H1 (cell line): ENCODE data around the gene DNER. TPM values are rescaled to one million over a fixed set of nuclear protein-coding genes. Genes with fewer than 3 reads are reported as not detected.

Experiments used
- CTCF ChIA-PET: fragments of 300-600 bp; sonication (Branson Sonifier 250); formaldehyde crosslinking; loops from one replicate; lab custom pipeline; 2021; ENCODE audit not compliant: partially characterized antibody; lab: Charles Lee
- POLR2A ChIA-PET: fragments of 300-600 bp; sonication (Branson Sonifier 250); formaldehyde crosslinking; loops from one replicate; lab custom pipeline; 2021; ENCODE audit warnings: inconsistent platforms; ENCODE audit not compliant: partially characterized antibody; lab: Charles Lee
- DNase-seq, 2 experiments: peaks; one replicate each; pipeline versions ENCODE4 v3.0.0 to v3.0.0-alpha.2; 2010 to 2022; ENCODE audit warnings: low spot score in 2 of 2, low read depth in 1 of 2, mixed read lengths in 1 of 2
- FAIRE-seq: peaks from 2 replicates; lab custom pipeline; 2011; peaks lifted over from hg19 to GRCh38; lab: Jason Lieb, UNC
- H2AFZ ChIP-seq: 2 replicates; pipeline ENCODE4 v1.8.1; 2012; ENCODE audit warnings: low read length, inconsistent platforms
- H2AK5ac ChIP-seq: 2 replicates; pipeline ENCODE4 v1.6.1; 2013; ENCODE audit warnings: low read depth, low read length
- H2BK120ac ChIP-seq: replicated peaks from 2 replicates; pipeline ENCODE3; 2013; ENCODE audit warnings: low read depth, low read length, inconsistent platforms
- H2BK12ac ChIP-seq: 2 replicates; pipeline ENCODE4 v1.6.1; 2013; ENCODE audit warnings: low read depth, low read length
- H2BK15ac ChIP-seq: 2 replicates; pipeline ENCODE4 v1.6.1; 2013; ENCODE audit warnings: low read length
- H2BK20ac ChIP-seq: 2 replicates; pipeline ENCODE4 v1.6.1; 2013; ENCODE audit warnings: low read length
- H2BK5ac ChIP-seq: 2 replicates; pipeline ENCODE4 v1.6.1; 2013; ENCODE audit warnings: low read depth, low read length
- H3K14ac ChIP-seq: 2 replicates; pipeline ENCODE4 v1.6.1; 2013; ENCODE audit warnings: inconsistent platforms; ENCODE audit not compliant: insufficient read length
- H3K18ac ChIP-seq: 2 replicates; pipeline ENCODE4 v1.6.1; 2013; ENCODE audit warnings: low read length; ENCODE audit errors: extremely low read depth
- H3K23ac ChIP-seq: 2 replicates; pipeline ENCODE4 v1.6.1; 2013; ENCODE audit warnings: inconsistent platforms; ENCODE audit not compliant: insufficient read length
- H3K23me2 ChIP-seq: 2 replicates; pipeline ENCODE4 v1.6.1; 2013; ENCODE audit warnings: low read depth, low read length
- H3K27ac ChIP-seq: 2 replicates; pipeline ENCODE4 v1.6.1; 2011; ENCODE audit warnings: low read depth, low read length, inconsistent platforms
- H3K27me3 ChIP-seq, 4 experiments: replicated peaks in 1 of 4; 1 replicate in 1 of 4; 2 replicates in 3 of 4; pipeline versions ENCODE4 v1.6.1 to v1.8.1; 2011 to 2013; ENCODE audit warnings: low read length in 3 of 4, mild to moderate bottlenecking in 3 of 4, inconsistent platforms in 2 of 4, mixed read lengths in 2 of 4, moderate library complexity in 1 of 4; ENCODE audit not compliant: control insufficient read depth in 3 of 4, insufficient read depth in 3 of 4; ENCODE audit errors: extremely low read depth in 1 of 4
- H3K36me3 ChIP-seq, 4 experiments: 2 replicates each; pipeline versions ENCODE4 v1.6.1 to v1.8.1; 2011 to 2013; ENCODE audit warnings: mild to moderate bottlenecking in 4 of 4, low read length in 3 of 4, moderate library complexity in 2 of 4, control low read depth in 1 of 4, inconsistent platforms in 1 of 4; ENCODE audit not compliant: insufficient read depth in 4 of 4, control insufficient read depth in 2 of 4
- H3K4ac ChIP-seq: replicated peaks from 2 replicates; pipeline ENCODE3; 2013; ENCODE audit warnings: low read length, low read depth, mixed read lengths, inconsistent platforms; ENCODE audit not compliant: insufficient read length
- H3K4me1 ChIP-seq, 4 experiments: replicated peaks in 1 of 4; 1 replicate in 1 of 4; 2 replicates in 3 of 4; pipeline versions ENCODE4 v1.6.1 to v1.8.1; 2011 to 2013; ENCODE audit warnings: low read length in 3 of 4, inconsistent platforms in 2 of 4, mixed read lengths in 1 of 4; ENCODE audit not compliant: insufficient read depth in 4 of 4, control insufficient read depth in 3 of 4
- H3K4me2 ChIP-seq, 2 experiments: 2 replicates each; pipeline versions ENCODE4 v1.6.1 to v1.8.1; 2011 to 2013; ENCODE audit warnings: low read depth in 2 of 2, low read length in 2 of 2, control low read depth in 1 of 2, inconsistent platforms in 1 of 2, mild to moderate bottlenecking in 1 of 2; ENCODE audit not compliant: insufficient read depth in 1 of 2
- H3K4me3 ChIP-seq, 4 experiments: fragments of 200-600, 300-600 bp in 1 of 4; sonication (generic), shearing (Covaris generic), sonication (Bioruptor Twin) in 1 of 4; 2 replicates each; pipeline versions ENCODE4 v1.5.1 to v1.8.1; 2011 to 2016; ENCODE audit warnings: low read length in 4 of 4, low read depth in 3 of 4, control low read depth in 2 of 4, inconsistent platforms in 2 of 4, mild to moderate bottlenecking in 2 of 4, mixed read lengths in 1 of 4, moderate library complexity in 1 of 4; ENCODE audit not compliant: insufficient read depth in 2 of 4; ENCODE audit errors: extremely low read depth in 1 of 4
- H3K56ac ChIP-seq: replicated peaks from 2 replicates; pipeline ENCODE3; 2013; ENCODE audit warnings: low read depth, mild to moderate bottlenecking, mixed read lengths, low read length, inconsistent platforms; ENCODE audit not compliant: insufficient read length
- H3K79me1 ChIP-seq: 2 replicates; pipeline ENCODE4 v1.6.1; 2013; ENCODE audit warnings: low read depth, low read length, control low read depth
- H3K79me2 ChIP-seq, 2 experiments: 2 replicates each; pipeline versions ENCODE4 v1.6.1 to v1.8.1; 2012 to 2013; ENCODE audit warnings: low read length in 2 of 2, mild to moderate bottlenecking in 2 of 2, inconsistent platforms in 1 of 2; ENCODE audit not compliant: insufficient read depth in 2 of 2, control insufficient read depth in 1 of 2
- H3K9ac ChIP-seq, 4 experiments: replicated peaks in 1 of 4; 1 replicate in 1 of 4; 2 replicates in 3 of 4; pipeline versions ENCODE4 v1.6.1 to v1.8.1; 2011 to 2013; ENCODE audit warnings: low read depth in 3 of 4, low read length in 3 of 4, control low read depth in 2 of 4, mild to moderate bottlenecking in 2 of 4, moderate library complexity in 2 of 4, inconsistent platforms in 1 of 4; ENCODE audit errors: extremely low read depth in 1 of 4
- H3K9me3 ChIP-seq, 2 experiments: 2 replicates each; pipeline versions ENCODE4 v1.6.1 to v1.8.1; 2012 to 2013; ENCODE audit warnings: mild to moderate bottlenecking in 2 of 2, moderate library complexity in 2 of 2, control low read depth in 1 of 2, inconsistent platforms in 1 of 2, low read depth in 1 of 2, low read length in 1 of 2, mixed read lengths in 1 of 2; ENCODE audit not compliant: insufficient read depth in 2 of 2
- H4K20me1 ChIP-seq, 2 experiments: replicated peaks in 1 of 2; 2 replicates each; pipeline versions ENCODE3 to v1.8.1; 2011 to 2013; ENCODE audit warnings: inconsistent platforms in 2 of 2, low read length in 2 of 2, mild to moderate bottlenecking in 1 of 2; ENCODE audit not compliant: insufficient read depth in 2 of 2, control insufficient read depth in 1 of 2
- H4K5ac ChIP-seq: 2 replicates; pipeline ENCODE4 v1.6.1; 2013; ENCODE audit warnings: low read length, low read depth, mixed read lengths, inconsistent platforms; ENCODE audit not compliant: insufficient read length
- H4K8ac ChIP-seq: 2 replicates; pipeline ENCODE4 v1.8.0; 2013; ENCODE audit warnings: mild to moderate bottlenecking, moderate library complexity, low read length, inconsistent platforms; ENCODE audit not compliant: insufficient read depth; ENCODE audit errors: extremely low read depth
- H4K91ac ChIP-seq: replicated peaks from 2 replicates; pipeline ENCODE3; 2013; ENCODE audit warnings: low read length, mixed read lengths, inconsistent platforms; ENCODE audit not compliant: insufficient read length
- BRCA1 ChIP-seq: IDR thresholded peaks from 2 replicates; pipeline ENCODE4 v1.6.1; 2012; ENCODE audit warnings: low read depth, low read length, improper control_type of control experiment
- GABPA ChIP-seq: IDR thresholded peaks from 2 replicates; pipeline ENCODE4 v1.6.1; 2011; ENCODE audit warnings: mild to moderate bottlenecking, low read length, moderate library complexity, borderline replicate concordance; ENCODE audit not compliant: insufficient read depth
- MAFK ChIP-seq: IDR thresholded peaks from 2 replicates; pipeline ENCODE4 v1.6.1; 2012; ENCODE audit warnings: low read depth, mild to moderate bottlenecking, improper control_type of control experiment, low read length
- RBBP5 ChIP-seq: IDR thresholded peaks from 2 replicates; pipeline ENCODE4 v1.7.1; 2012; ENCODE audit warnings: low read depth, mild to moderate bottlenecking, inconsistent platforms, low read length, moderate library complexity, borderline replicate concordance
- SIN3A ChIP-seq, 2 experiments: IDR thresholded peaks in 1 of 2; conservative IDR thresholded peaks in 1 of 2; 2 replicates each; pipeline ENCODE4 v1.6.1; 2011 to 2012; ENCODE audit warnings: low read length in 2 of 2, improper control_type of control experiment in 1 of 2, low read depth in 1 of 2, mild to moderate bottlenecking in 1 of 2
- SP2 ChIP-seq: IDR thresholded peaks from 2 replicates; pipeline ENCODE4 v1.6.1; 2012; ENCODE audit warnings: mild to moderate bottlenecking, low read length, inconsistent platforms
- polyA plus RNA-seq, 7 experiments: library from polyadenylated mRNA; depleted of rRNA in 3 of 7; stranded (reverse) in 5 of 7; unstranded in 2 of 7; fragments of >200 nt in 5 of 7; fragments of 200-250 nt in 2 of 7; gene quantifications; 1 replicate in 5 of 7; 2 replicates in 1 of 7; 4 replicates in 1 of 7; pipeline versions ENCODE4 v1.2.1 to v1.2.3, GENCODE V29; 2011 to 2013; ENCODE audit warnings: missing spikeins in 2 of 7, mixed read lengths in 2 of 7
- total RNA-seq: library from RNA; stranded (reverse); fragmentation: NEBNext Ultra II Directional; extraction: Animal tissue kit (Norgen Biotek cat#: 25700); gene quantifications from 2 replicates; pipeline ENCODE4 v1.2.1, GENCODE V29; 2021

DNER gene
- total and polyA plus RNA-seq, 2 of the 8 experiments (the other 6 are each of a cell fraction or from before 2014, with no cell fraction given): 6.8 to 16.3 TPM

- Histone ChIP-seq H3K36me3 (no peaks in the 10 kb centered on the region), H3K9me3 (no peaks in the 10 kb centered on the region), H2BK120ac (no peak overlapping the region), H3K9ac (no peak overlapping the region), H3K27ac (no peak overlapping the region), H2AK5ac (no peak overlapping the region), H3K4ac (no peak overlapping the region), H3K4me3 (no peak overlapping the region), H3K14ac (no peak overlapping the region), H3K79me1 (no peaks in the 10 kb centered on the region), H2BK12ac (no peak overlapping the region), H3K4me2 (no peak overlapping the region), H3K23me2 (no peaks in the 10 kb centered on the region), H4K20me1 (no peaks in the 10 kb centered on the region), H3K23ac (no peak overlapping the region), H2AFZ (no peak overlapping the region), H2BK15ac (no peak overlapping the region), H3K27me3 (no peaks in the 10 kb centered on the region), H4K8ac (no peak overlapping the region), H3K18ac (no peak overlapping the region), H3K4me1 (no peaks in the 10 kb centered on the region), H3K56ac (no peak overlapping the region), H2BK5ac (no peak overlapping the region), H4K5ac (no peak overlapping the region), H3K79me2 (no peaks in the 10 kb centered on the region), H2BK20ac (no peak overlapping the region), H4K91ac (no peak overlapping the region)
- TF ChIP-seq RBBP5: no peak
- no peak for TF ChIP-seq GABPA
- no peak for TF ChIP-seq SP2
- TF ChIP-seq SIN3A (conservative IDR thresholded peaks at IDR 0.05 in 1 of 2, IDR thresholded peaks at IDR 0.05 in 1 of 2; ENCODE audit: low read depth in 1 of 2, low read length in 2 of 2): no peak
- TF ChIP-seq MAFK: no peak
- no peak for TF ChIP-seq BRCA1
- DNase-seq (no peak), FAIRE-seq (no peak)
- ChIA-PET CTCF (interaction anchor here (0.9 to 1.5 kb wide), 3 partner anchors 20 to 32 kb away, joined by 3 to 7 read pairs (median 4); no protein-coding TSS in a partner anchor), POLR2A (no interaction called here)
Observed at GRCh38 chr2:229375251-229375650, 339.1 kb downstream of the DNER start.
